WTC11 (cell line): ENCODE measurements around the gene FMO5. TPM values are rescaled to one million over a fixed set of nuclear protein-coding genes. Genes with fewer than 3 reads are reported as not detected.

Experiments used
- ATAC-seq: fragments of 200-7000 bp; cut with Tn5 transposase; 2 replicates; pipeline ENCODE4 v1.10.0; 2021; ENCODE audit warnings: mild to moderate bottlenecking, moderate library complexity
- CTCF ChIA-PET: fragments of 300-600 bp; sonication (Branson Sonifier 250); formaldehyde crosslinking; loops from one replicate; lab custom pipeline; 2021; ENCODE audit warnings: antibody characterized with exemption; lab: Charles Lee
- POLR2A ChIA-PET: fragments of 350-600 bp; sonication (Branson Sonifier 250); formaldehyde crosslinking; loops from one replicate; lab custom pipeline; 2021; ENCODE audit warnings: antibody characterized with exemption; lab: Charles Lee
- DNase-seq: peaks from one replicate; pipeline ENCODE4 v3.0.0; 2021; ENCODE audit warnings: low spot score
- H3K27ac Mint-ChIP-seq: 2 replicates; pipeline ENCODE4 v1.8.0; 2021; ENCODE audit warnings: mixed read lengths
- H3K27me3 Mint-ChIP-seq: 2 replicates; pipeline ENCODE4 v1.8.0; 2021; ENCODE audit warnings: low read depth, mild to moderate bottlenecking, moderate library complexity, mixed read lengths
- H3K36me3 Mint-ChIP-seq: 2 replicates; pipeline ENCODE4 v1.8.0; 2021; ENCODE audit warnings: mixed read lengths
- H3K4me1 Mint-ChIP-seq: 2 replicates; pipeline ENCODE4 v1.8.0; 2022; ENCODE audit warnings: mixed read lengths
- H3K4me3 Mint-ChIP-seq: 2 replicates; pipeline ENCODE4 v1.8.0; 2021; ENCODE audit warnings: mild to moderate bottlenecking, moderate library complexity, mixed read lengths
- H3K9me3 Mint-ChIP-seq: 2 replicates; pipeline ENCODE4 v1.8.0; 2021; ENCODE audit warnings: mixed read lengths
- ERG ChIP-seq: fragments of 250-450 bp; sonication (Bioruptor Pico); IDR thresholded peaks from 2 replicates; pipeline ENCODE4 v1.8.0; 2021; ENCODE audit warnings: mild to moderate bottlenecking
- ESRRA ChIP-seq: sonication (generic); formaldehyde crosslinking; IDR thresholded peaks from 2 replicates; pipeline ENCODE4 v1.8.1; 2022; ENCODE audit warnings: mild to moderate bottlenecking, missing genetic modification reagents, borderline replicate concordance
- ETV6 ChIP-seq: sonication (generic); formaldehyde crosslinking; IDR thresholded peaks from 2 replicates; pipeline ENCODE4 v1.8.1; 2022; ENCODE audit warnings: mild to moderate bottlenecking, missing genetic modification reagents
- FOXK1 ChIP-seq: sonication (generic); formaldehyde crosslinking; IDR thresholded peaks from 2 replicates; pipeline ENCODE4 v1.8.0; 2022; ENCODE audit warnings: mild to moderate bottlenecking, moderate library complexity, missing genetic modification reagents
- FOXP1 ChIP-seq: sonication (generic); formaldehyde crosslinking; IDR thresholded peaks from 2 replicates; pipeline ENCODE4 v1.8.0; 2022; ENCODE audit warnings: missing genetic modification reagents, mild to moderate bottlenecking, moderate library complexity, borderline replicate concordance
- GABPB1 ChIP-seq: sonication (generic); formaldehyde crosslinking; IDR thresholded peaks from 2 replicates; pipeline ENCODE4 v1.8.1; 2023; ENCODE audit warnings: mild to moderate bottlenecking, missing genetic modification reagents
- GRHL2 ChIP-seq: fragments of 250-450 bp; sonication (Bioruptor Pico); IDR thresholded peaks from 2 replicates; pipeline ENCODE4 v1.8.0; 2022; ENCODE audit warnings: mild to moderate bottlenecking, moderate library complexity; ENCODE audit not compliant: insufficient replicate concordance, severe bottlenecking
- IRF2 ChIP-seq: sonication (generic); formaldehyde crosslinking; IDR thresholded peaks from 2 replicates; pipeline ENCODE4 v1.8.0; 2022; ENCODE audit warnings: low read depth, missing genetic modification reagents, borderline replicate concordance
- JAZF1 ChIP-seq: fragments of 250-450 bp; sonication (Bioruptor Pico); IDR thresholded peaks from 2 replicates; pipeline ENCODE4 v1.9.0; 2021; ENCODE audit warnings: moderate library complexity, mild to moderate bottlenecking, inconsistent platforms
- MYBL2 ChIP-seq: sonication (generic); formaldehyde crosslinking; IDR thresholded peaks from 2 replicates; pipeline ENCODE4 v1.8.1; 2023; ENCODE audit warnings: mild to moderate bottlenecking, moderate library complexity, missing genetic modification reagents
- NFATC4 ChIP-seq: fragments of 250-450 bp; sonication (Bioruptor Pico); IDR thresholded peaks from 2 replicates; pipeline ENCODE4 v1.9.0; 2021; ENCODE audit warnings: mild to moderate bottlenecking
- NFE2L1 ChIP-seq: sonication (generic); formaldehyde crosslinking; IDR thresholded peaks from 2 replicates; pipeline ENCODE4 v1.8.1; 2023; ENCODE audit warnings: missing genetic modification reagents
- NR1H2 ChIP-seq: sonication (generic); formaldehyde crosslinking; IDR thresholded peaks from 2 replicates; pipeline ENCODE4 v1.9.0; 2021; ENCODE audit warnings: mild to moderate bottlenecking, moderate library complexity, missing genetic modification reagents
- NR2C2 ChIP-seq: sonication (generic); formaldehyde crosslinking; IDR thresholded peaks from 2 replicates; pipeline ENCODE4 v1.8.0; 2022; ENCODE audit warnings: mild to moderate bottlenecking, missing genetic modification reagents
- OVOL2 ChIP-seq: fragments of 250-450 bp; sonication (Bioruptor Pico); IDR thresholded peaks from 2 replicates; pipeline ENCODE4 v1.9.0; 2021; ENCODE audit warnings: mild to moderate bottlenecking, borderline replicate concordance
- SOX15 ChIP-seq: fragments of 250-450 bp; sonication (Bioruptor Pico); IDR thresholded peaks from 2 replicates; pipeline ENCODE4 v1.9.0; 2021; ENCODE audit warnings: mild to moderate bottlenecking
- TCF7 ChIP-seq: sonication (generic); formaldehyde crosslinking; IDR thresholded peaks from 2 replicates; pipeline ENCODE4 v1.8.0; 2022; ENCODE audit warnings: mild to moderate bottlenecking, low read depth, missing genetic modification reagents, moderate library complexity
- TEAD4 ChIP-seq: sonication (generic); formaldehyde crosslinking; IDR thresholded peaks from 2 replicates; pipeline ENCODE4 v1.8.0; 2022; ENCODE audit warnings: mild to moderate bottlenecking, missing genetic modification reagents
- TP53 ChIP-seq: sonication (generic); formaldehyde crosslinking; IDR thresholded peaks from 2 replicates; pipeline ENCODE4 v1.8.1; 2023; ENCODE audit warnings: mild to moderate bottlenecking, missing genetic modification reagents
- ZNF121 ChIP-seq: sonication (generic); formaldehyde crosslinking; IDR thresholded peaks from 2 replicates; pipeline ENCODE4 v1.8.0; 2023; ENCODE audit warnings: missing genetic modification reagents
- ZNF232 ChIP-seq: sonication (generic); formaldehyde crosslinking; IDR thresholded peaks from 2 replicates; pipeline ENCODE4 v1.8.0; 2022; ENCODE audit warnings: mild to moderate bottlenecking, missing genetic modification reagents
- ZNF263 ChIP-seq: sonication (generic); formaldehyde crosslinking; IDR thresholded peaks from 2 replicates; pipeline ENCODE4 v1.8.1; 2022; ENCODE audit warnings: low read depth, mild to moderate bottlenecking, moderate library complexity, missing genetic modification reagents
- ZNF317 ChIP-seq: sonication (generic); formaldehyde crosslinking; IDR thresholded peaks from 2 replicates; pipeline ENCODE4 v1.8.1; 2023; ENCODE audit warnings: low read depth, mild to moderate bottlenecking, moderate library complexity, missing genetic modification reagents, borderline replicate concordance
- ZNF423 ChIP-seq: fragments of 250-450 bp; sonication (Bioruptor Pico); IDR thresholded peaks from 2 replicates; pipeline ENCODE4 v2.1.2; 2022; ENCODE audit warnings: mild to moderate bottlenecking, moderate library complexity
- total RNA-seq: library from RNA; stranded (reverse); gene quantifications from 3 replicates; pipeline ENCODE4 v1.2.3, GENCODE V29; 2021
- TF ChIP-seq, protein P1 (sequence below): fragments of 250-450 bp; sonication (Bioruptor Pico); IDR thresholded peaks from 2 replicates; pipeline ENCODE4 v1.9.0; 2021; ENCODE audit warnings: moderate library complexity, mild to moderate bottlenecking, inconsistent platforms, borderline replicate concordance
- TF ChIP-seq, protein P2 (sequence below): sonication (generic); formaldehyde crosslinking; conservative IDR thresholded peaks from 2 replicates; pipeline ENCODE4 v1.8.1; 2022; ENCODE audit warnings: mild to moderate bottlenecking, missing genetic modification reagents
- TF ChIP-seq, protein P3 (sequence below): sonication (generic); formaldehyde crosslinking; IDR thresholded peaks from 2 replicates; pipeline ENCODE4 v1.8.1; 2022; ENCODE audit warnings: low read depth, mild to moderate bottlenecking, moderate library complexity, missing genetic modification reagents, borderline replicate concordance
- TF ChIP-seq, protein P4 (sequence below): fragments of 200-600 bp; IDR thresholded peaks from 2 replicates; pipeline ENCODE4 v1.8.0; 2022; ENCODE audit warnings: antibody characterized with exemption
- TF ChIP-seq, protein P5 (sequence below): sonication (generic); formaldehyde crosslinking; IDR thresholded peaks from 2 replicates; pipeline ENCODE4 v1.8.1; 2022; ENCODE audit warnings: mild to moderate bottlenecking, moderate library complexity, missing genetic modification reagents

Gene FMO5
- total RNA-seq, 1 experiment from 2014 or later: 3.3 TPM

- TF ChIP-seq NR2C2 (CRISPR knock-in tag): no peak
- TF ChIP-seq ESRRA (CRISPR knock-in tag): no peak
- TF ChIP-seq TEAD4 (CRISPR knock-in tag): no peak
- TF ChIP-seq JAZF1 (CRISPR knock-in tag): no peak
- TF ChIP-seq, all 79 proteins: peak for 0
Observed at GRCh38 chr1:147202576-147202975, 22.6 kb downstream of the FMO5 start (continued).

GRCh38 chr1:147201786-147202185 lies 23.4 kb downstream of the FMO5 start:
- no peak overlapping the region for H3K27ac Mint-ChIP-seq
- ChIA-PET CTCF (no interaction called here), POLR2A (no interaction called here)
- no peaks in the 10 kb centered on the region for H3K4me1 Mint-ChIP-seq
- no peaks in the 10 kb centered on the region; the same call in 1 of the 2 replicates for H3K27me3 Mint-ChIP-seq
- ATAC-seq (no peak), DNase-seq (no peak)
- no peaks in the 10 kb centered on the region for H3K36me3 Mint-ChIP-seq
- TF ChIP-seq ZNF317 (CRISPR knock-in tag): no peak
- no peak for TF ChIP-seq NR1H2 (CRISPR knock-in tag)
- TF ChIP-seq, protein P1, sequence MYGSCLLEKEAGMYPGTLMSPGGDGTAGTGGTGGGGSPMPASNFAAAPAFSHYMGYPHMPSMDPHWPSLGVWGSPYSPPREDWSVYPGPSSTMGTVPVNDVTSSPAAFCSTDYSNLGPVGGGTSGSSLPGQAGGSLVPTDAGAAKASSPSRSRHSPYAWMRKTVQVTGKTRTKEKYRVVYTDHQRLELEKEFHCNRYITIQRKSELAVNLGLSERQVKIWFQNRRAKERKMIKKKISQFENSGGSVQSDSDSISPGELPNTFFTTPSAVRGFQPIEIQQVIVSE: no peak
- no peak for TF ChIP-seq FOXP1 (CRISPR knock-in tag)
- TF ChIP-seq ZNF232 (CRISPR knock-in tag): no peak
- no peak for TF ChIP-seq MYBL2 (CRISPR knock-in tag)
- TF ChIP-seq NFE2L1 (CRISPR knock-in tag): no peak
- TF ChIP-seq, protein P2, sequence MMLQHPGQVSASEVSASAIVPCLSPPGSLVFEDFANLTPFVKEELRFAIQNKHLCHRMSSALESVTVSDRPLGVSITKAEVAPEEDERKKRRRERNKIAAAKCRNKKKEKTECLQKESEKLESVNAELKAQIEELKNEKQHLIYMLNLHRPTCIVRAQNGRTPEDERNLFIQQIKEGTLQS: no peak
- no peak for TF ChIP-seq ZNF423 (CRISPR knock-in tag)
- TF ChIP-seq, protein P3, sequence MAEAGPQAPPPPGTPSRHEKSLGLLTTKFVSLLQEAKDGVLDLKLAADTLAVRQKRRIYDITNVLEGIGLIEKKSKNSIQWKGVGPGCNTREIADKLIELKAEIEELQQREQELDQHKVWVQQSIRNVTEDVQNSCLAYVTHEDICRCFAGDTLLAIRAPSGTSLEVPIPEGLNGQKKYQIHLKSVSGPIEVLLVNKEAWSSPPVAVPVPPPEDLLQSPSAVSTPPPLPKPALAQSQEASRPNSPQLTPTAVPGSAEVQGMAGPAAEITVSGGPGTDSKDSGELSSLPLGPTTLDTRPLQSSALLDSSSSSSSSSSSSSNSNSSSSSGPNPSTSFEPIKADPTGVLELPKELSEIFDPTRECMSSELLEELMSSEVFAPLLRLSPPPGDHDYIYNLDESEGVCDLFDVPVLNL (CRISPR knock-in tag): no peak
- TF ChIP-seq JAZF1 (CRISPR knock-in tag): no peak
- TF ChIP-seq OVOL2 (CRISPR knock-in tag): no peak
- TF ChIP-seq, protein P4, sequence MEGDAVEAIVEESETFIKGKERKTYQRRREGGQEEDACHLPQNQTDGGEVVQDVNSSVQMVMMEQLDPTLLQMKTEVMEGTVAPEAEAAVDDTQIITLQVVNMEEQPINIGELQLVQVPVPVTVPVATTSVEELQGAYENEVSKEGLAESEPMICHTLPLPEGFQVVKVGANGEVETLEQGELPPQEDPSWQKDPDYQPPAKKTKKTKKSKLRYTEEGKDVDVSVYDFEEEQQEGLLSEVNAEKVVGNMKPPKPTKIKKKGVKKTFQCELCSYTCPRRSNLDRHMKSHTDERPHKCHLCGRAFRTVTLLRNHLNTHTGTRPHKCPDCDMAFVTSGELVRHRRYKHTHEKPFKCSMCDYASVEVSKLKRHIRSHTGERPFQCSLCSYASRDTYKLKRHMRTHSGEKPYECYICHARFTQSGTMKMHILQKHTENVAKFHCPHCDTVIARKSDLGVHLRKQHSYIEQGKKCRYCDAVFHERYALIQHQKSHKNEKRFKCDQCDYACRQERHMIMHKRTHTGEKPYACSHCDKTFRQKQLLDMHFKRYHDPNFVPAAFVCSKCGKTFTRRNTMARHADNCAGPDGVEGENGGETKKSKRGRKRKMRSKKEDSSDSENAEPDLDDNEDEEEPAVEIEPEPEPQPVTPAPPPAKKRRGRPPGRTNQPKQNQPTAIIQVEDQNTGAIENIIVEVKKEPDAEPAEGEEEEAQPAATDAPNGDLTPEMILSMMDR: no peak
- TF ChIP-seq NFATC4 (CRISPR knock-in tag): no peak
- TF ChIP-seq GRHL2 (CRISPR knock-in tag): no peak
- TF ChIP-seq NR2C2 (CRISPR knock-in tag): no peak
- TF ChIP-seq SOX15 (CRISPR knock-in tag): no peak
- H3K4me3 Mint-ChIP-seq: no peak overlapping the region
- no peaks in the 10 kb centered on the region for H3K9me3 Mint-ChIP-seq

GRCh38 chr1:147201276-147201675 lies 23.9 kb downstream of the FMO5 start:
- no peaks in the 10 kb centered on the region; the same call in 1 of the 2 replicates for H3K27me3 Mint-ChIP-seq
- H3K4me1 Mint-ChIP-seq: no peaks in the 10 kb centered on the region
- H3K9me3 Mint-ChIP-seq: no peaks in the 10 kb centered on the region
- DNase-seq: no peak
- CTCF ChIA-PET: no interaction called here
- no peak for ATAC-seq
- H3K27ac Mint-ChIP-seq: no peak overlapping the region
- POLR2A ChIA-PET: no interaction called here
- H3K36me3 Mint-ChIP-seq: no peaks in the 10 kb centered on the region
- H3K4me3 Mint-ChIP-seq: no peak overlapping the region
- TF ChIP-seq TCF7 (CRISPR knock-in tag) (no peak), ZNF263 (no peak), ZNF121 (no peak), SOX15 (CRISPR knock-in tag) (no peak), NR2C2 (CRISPR knock-in tag) (no peak), IRF2 (CRISPR knock-in tag) (no peak), TP53 (CRISPR knock-in tag) (no peak), ERG (no peak), GABPB1 (no peak), ETV6 (CRISPR knock-in tag) (no peak), FOXK1 (CRISPR knock-in tag) (no peak)
- TF ChIP-seq, protein P5, sequence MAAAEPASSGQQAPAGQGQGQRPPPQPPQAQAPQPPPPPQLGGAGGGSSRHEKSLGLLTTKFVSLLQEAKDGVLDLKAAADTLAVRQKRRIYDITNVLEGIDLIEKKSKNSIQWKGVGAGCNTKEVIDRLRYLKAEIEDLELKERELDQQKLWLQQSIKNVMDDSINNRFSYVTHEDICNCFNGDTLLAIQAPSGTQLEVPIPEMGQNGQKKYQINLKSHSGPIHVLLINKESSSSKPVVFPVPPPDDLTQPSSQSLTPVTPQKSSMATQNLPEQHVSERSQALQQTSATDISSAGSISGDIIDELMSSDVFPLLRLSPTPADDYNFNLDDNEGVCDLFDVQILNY: no peak
